Kidney (tissue), 14 donors: ENCODE data around the gene RPLP2. TPM values are rescaled to one million over a fixed set of nuclear protein-coding genes. Genes with fewer than 3 reads are reported as not detected.

Experiments
- DNase-seq, 5 donors: peaks; one replicate each; pipeline ENCODE4 v3.0.0-alpha.2; 2013 to 2020
- FAIRE-seq: peaks from 2 replicates; lab custom pipeline; 2012; peaks lifted over from hg19 to GRCh38; lab: Jason Lieb, UNC
- H3K27ac ChIP-seq, 2 donors: one replicate each; pipeline ENCODE4 v1.7.0; 2013; ENCODE audit warnings: low read depth in 2 of 2, low read length in 2 of 2, inconsistent platforms in 1 of 2
- H3K27me3 ChIP-seq: one replicate; pipeline ENCODE4 v1.7.1; 2013; ENCODE audit warnings: low read length, inconsistent platforms; ENCODE audit not compliant: control insufficient read depth, insufficient read depth
- H3K36me3 ChIP-seq, 3 donors: one replicate each; pipeline versions ENCODE4 v1.7.0 to v1.7.1; 2013; ENCODE audit warnings: low read length in 3 of 3, control low read depth in 1 of 3, inconsistent platforms in 1 of 3; ENCODE audit not compliant: insufficient read depth in 3 of 3, control insufficient read depth in 2 of 3
- H3K4me1 ChIP-seq, 3 donors: one replicate each; pipeline versions ENCODE4 v1.7.0 to v1.7.1; 2013; ENCODE audit warnings: low read length in 3 of 3, inconsistent platforms in 1 of 3, low read depth in 1 of 3; ENCODE audit not compliant: control insufficient read depth in 2 of 3, insufficient read depth in 2 of 3
- H3K4me3 ChIP-seq, 3 donors: one replicate each; pipeline versions ENCODE4 v1.7.0 to v1.8.1; 2013; ENCODE audit warnings: low read length in 3 of 3, control low read depth in 1 of 3, inconsistent platforms in 1 of 3
- H3K9ac ChIP-seq, 3 donors: one replicate each; pipeline versions ENCODE4 v1.7.0 to v1.7.1; 2013; ENCODE audit warnings: low read length in 3 of 3, control low read depth in 1 of 3, inconsistent platforms in 1 of 3
- H3K9me3 ChIP-seq, 3 donors: one replicate each; pipeline versions ENCODE4 v1.7.0 to v1.7.1; 2013; ENCODE audit warnings: low read length in 3 of 3, control low read depth in 1 of 3, inconsistent platforms in 1 of 3; ENCODE audit not compliant: control insufficient read depth in 2 of 3, insufficient read depth in 1 of 3
- intact Hi-C: fragments of 100-400 bp; cut with DNase I; formaldehyde crosslinking; loops from one replicate; pipeline ENCODE4 v1.11.1; 2022
- polyA plus RNA-seq: library from polyadenylated mRNA; stranded (reverse); fragments of 350-450 nt; fragmentation: Illumina TruSeq; extraction: RNeasy Lipid Tissue Mini Kit (QIAGEN cat#74804); gene quantifications from one replicate; pipeline ENCODE4 v1.2.3, GENCODE V29; 2014; ENCODE audit warnings: low read depth, low replicate concordance; ENCODE audit not compliant: insufficient read depth
- total RNA-seq: library from RNA; stranded (reverse); fragmentation: NEBNext Ultra II Directional; extraction: Animal tissue kit (Norgen Biotek cat#: 25700); gene quantifications from one replicate; pipeline ENCODE4 v1.2.1, GENCODE V29; 2021
- TF ChIP-seq, protein P1 (sequence below): IDR thresholded peaks from 3 replicates; pipeline ENCODE4 v1.5.1; 2012; ENCODE audit warnings: mild to moderate bottlenecking, moderate library complexity, borderline replicate concordance; ENCODE audit not compliant: insufficient read depth; ENCODE audit errors: extremely low read depth
- donor health status: control.
- donor health status: control.
- donor health status: control.
- donor health status: control.
- donor health status: control.
- donor health status: DM: yes; HTN: yes; CAD: no.
- donor health status: Normal renal cell carcinoma (clear cell type).

Gene RPLP2
- total and polyA plus RNA-seq, 2 donors from 2014 or later, result 1,544 to 1,997 TPM

DNA sequence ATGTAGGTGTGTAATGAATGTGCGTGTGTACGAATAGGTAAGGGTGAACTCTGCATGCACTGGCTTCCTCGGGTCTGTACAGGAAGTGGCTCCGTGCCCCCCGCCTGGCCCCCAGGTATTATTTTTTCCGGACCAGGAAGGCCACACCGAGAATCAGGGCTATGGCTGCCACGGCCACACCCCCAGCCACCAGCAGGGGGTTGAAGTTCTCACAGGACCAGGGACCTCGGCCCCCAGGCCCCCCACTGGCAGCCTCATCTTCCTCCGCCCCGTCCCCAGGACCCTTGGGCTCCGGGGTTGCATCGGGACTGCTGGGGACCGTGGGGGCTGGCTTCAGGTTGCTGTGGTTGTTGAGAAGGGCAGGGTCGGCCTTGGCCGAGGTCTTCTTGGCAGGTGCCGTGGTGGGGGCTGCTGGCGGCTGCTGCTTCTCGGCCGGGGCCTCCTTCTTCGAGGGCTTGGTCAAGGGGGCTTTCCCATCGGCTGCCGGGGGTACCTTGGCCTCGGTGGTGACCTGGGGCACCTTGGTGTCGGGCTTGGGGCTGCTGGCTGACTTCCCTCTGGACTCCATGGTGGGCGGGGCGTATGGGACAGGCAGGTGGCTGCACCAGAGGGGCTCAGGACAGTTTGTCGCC is 21.6 kb upstream of the RPLP2 start:
- intact Hi-C loops, result no loop called here
- Histone ChIP-seq H3K9ac (no peak overlapping the region), H3K9me3 (no peaks in the 10 kb centered on the region), H3K4me3 (no peak overlapping the region), H3K27ac (no peak overlapping the region), H3K27me3 (no peaks in the 10 kb centered on the region), H3K4me1 (peaks cover 0 to 3% (median 0%) of the 10 kb centered on the region in 3 donors), H3K36me3 (peaks cover 0 to 4% (median 0%) of the 10 kb centered on the region in 3 donors)
- no peak for FAIRE-seq
- DNase-seq, result no peak
- TF ChIP-seq, protein P1, sequence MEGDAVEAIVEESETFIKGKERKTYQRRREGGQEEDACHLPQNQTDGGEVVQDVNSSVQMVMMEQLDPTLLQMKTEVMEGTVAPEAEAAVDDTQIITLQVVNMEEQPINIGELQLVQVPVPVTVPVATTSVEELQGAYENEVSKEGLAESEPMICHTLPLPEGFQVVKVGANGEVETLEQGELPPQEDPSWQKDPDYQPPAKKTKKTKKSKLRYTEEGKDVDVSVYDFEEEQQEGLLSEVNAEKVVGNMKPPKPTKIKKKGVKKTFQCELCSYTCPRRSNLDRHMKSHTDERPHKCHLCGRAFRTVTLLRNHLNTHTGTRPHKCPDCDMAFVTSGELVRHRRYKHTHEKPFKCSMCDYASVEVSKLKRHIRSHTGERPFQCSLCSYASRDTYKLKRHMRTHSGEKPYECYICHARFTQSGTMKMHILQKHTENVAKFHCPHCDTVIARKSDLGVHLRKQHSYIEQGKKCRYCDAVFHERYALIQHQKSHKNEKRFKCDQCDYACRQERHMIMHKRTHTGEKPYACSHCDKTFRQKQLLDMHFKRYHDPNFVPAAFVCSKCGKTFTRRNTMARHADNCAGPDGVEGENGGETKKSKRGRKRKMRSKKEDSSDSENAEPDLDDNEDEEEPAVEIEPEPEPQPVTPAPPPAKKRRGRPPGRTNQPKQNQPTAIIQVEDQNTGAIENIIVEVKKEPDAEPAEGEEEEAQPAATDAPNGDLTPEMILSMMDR, result no peak

DNA sequence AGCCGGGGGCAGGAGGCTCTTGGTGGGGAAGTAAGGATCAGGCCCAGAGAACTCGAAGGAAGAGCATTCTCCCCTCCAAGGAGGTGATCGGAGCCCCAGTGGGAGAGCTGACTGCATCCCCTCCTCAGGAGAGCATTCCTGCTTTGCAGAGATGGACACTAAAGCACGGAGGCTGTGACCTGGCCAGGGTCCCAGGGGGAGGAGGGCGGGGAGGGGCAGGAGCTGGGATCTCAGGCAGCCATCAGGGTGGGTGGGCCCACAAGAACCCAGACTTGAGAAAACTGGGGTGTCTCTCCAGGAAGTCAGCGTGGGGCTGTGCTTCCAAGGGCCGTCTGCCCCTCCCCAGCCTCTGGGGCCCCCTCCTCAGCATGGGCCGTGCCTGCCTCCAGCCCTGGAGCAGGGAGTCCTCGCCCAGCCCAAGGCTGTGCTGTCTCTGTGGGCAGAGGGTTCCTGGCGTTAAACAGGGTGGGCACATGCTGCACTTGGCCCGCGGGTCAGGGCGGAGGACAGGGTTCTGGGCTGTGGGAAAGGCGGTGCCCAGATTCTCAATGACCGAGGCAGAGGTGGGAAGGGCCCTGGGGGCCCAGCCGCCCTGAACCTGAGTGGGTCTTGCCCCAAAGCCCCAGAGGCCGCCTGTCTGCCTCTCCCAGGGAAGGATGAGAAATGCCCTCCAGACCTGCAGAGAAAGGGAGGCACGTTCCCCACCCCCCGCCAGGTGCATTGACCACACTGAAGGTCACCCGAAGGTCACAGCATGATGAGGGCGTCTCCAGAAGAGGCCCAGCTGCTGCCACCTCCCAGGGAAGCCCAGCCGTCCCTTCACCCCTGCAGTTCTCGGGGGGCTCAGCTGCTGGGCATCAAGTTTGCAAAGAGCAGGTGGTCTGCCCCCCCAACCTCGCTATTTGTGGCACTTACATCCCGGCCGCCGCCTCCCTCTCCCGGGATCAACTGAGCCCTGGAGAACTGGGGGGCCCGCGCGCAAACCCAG is 20.5 kb upstream of the RPLP2 start:
- no peak for FAIRE-seq
- no peaks in the 10 kb centered on the region for H3K27me3 ChIP-seq
- no peaks in the 10 kb centered on the region for H3K9me3 ChIP-seq
- H3K27ac ChIP-seq, result no peak overlapping the region
- TF ChIP-seq, protein P1, result no peak
- intact Hi-C loops, result no loop called here
- no peak for DNase-seq
- no peak overlapping the region for H3K9ac ChIP-seq
- H3K36me3 ChIP-seq, result no peaks in the 10 kb centered on the region
- H3K4me1 ChIP-seq, result peaks cover 0 to 3% (median 0%) of the 10 kb centered on the region in 3 donors
- H3K4me3 ChIP-seq, result no peak overlapping the region

DNA sequence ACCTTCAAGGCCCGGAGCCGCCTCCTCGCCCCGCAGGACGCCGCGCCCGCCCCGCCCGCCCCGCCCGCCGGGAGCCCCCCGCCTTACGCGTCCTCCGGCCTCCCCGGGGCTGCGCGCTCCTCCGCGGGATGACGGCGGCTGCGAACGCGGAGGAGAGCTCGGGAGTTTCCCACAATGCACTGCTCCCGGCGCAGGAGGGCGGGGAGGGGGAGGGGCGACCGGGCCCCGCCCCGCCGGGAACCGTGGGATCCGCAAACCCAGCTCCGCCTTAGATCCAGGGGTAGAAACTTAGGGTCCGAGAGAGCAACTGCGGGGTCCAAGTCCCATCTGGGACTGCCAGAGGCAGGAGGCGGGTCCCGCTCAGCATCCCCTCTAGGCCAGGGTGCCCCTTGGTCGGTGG is 19.8 kb upstream of the RPLP2 start, which contains the start of gene CEND1:
TSS of gene CEND1 (minus strand) at position 148 of the 400 bp plus-strand sequence. CDS start 1,514 bp downstream, outside the sequence.
- peak in 2 of 5 donors; percentile 42 to 73 for DNase-seq
- no peak for FAIRE-seq
- no peak within 1 kb of the TSS for H3K4me3 ChIP-seq
- H3K9ac ChIP-seq, result no peak within 1 kb of the TSS
- peaks cover 0 to 5% (median 0%) of the 10 kb centered on the region in 3 donors for H3K4me1 ChIP-seq
- no peaks in the 10 kb centered on the region for H3K27me3 ChIP-seq
- H3K36me3 ChIP-seq, result no peaks in the 10 kb centered on the region
- intact Hi-C loops, result no loop called here
- H3K27ac ChIP-seq, result no peak within 1 kb of the TSS
- H3K9me3 ChIP-seq, result no peaks in the 10 kb centered on the region
- TF ChIP-seq, protein P1, result no peak
